T-helper 2 cell treated with Interferon-gamma antibody and Interleukin-4, amounts not matched to agents 5 μg/mL and 100 μg/mL, for 36 hours (primary cell): Measurements from ENCODE around the gene TLE1.

Experiments
- DNase-seq: peaks from one replicate; pipeline ENCODE4 v3.0.0; 2021; ENCODE audit warnings: low spot score
- H3K27ac Mint-ChIP-seq: one replicate; pipeline ENCODE4 v1.8.0; 2021; ENCODE audit warnings: mild to moderate bottlenecking, mixed read lengths
- H3K27me3 Mint-ChIP-seq: one replicate; pipeline ENCODE4 v1.8.0; 2021; ENCODE audit warnings: low read depth, mixed read lengths
- H3K36me3 Mint-ChIP-seq: one replicate; pipeline ENCODE4 v1.8.0; 2021; ENCODE audit warnings: low read depth, mixed read lengths
- H3K4me1 Mint-ChIP-seq: one replicate; pipeline ENCODE4 v1.8.0; 2021; ENCODE audit warnings: low read depth, mixed read lengths
- H3K4me3 Mint-ChIP-seq: one replicate; pipeline ENCODE4 v1.8.0; 2022; ENCODE audit warnings: mild to moderate bottlenecking, moderate library complexity, mixed read lengths
- H3K9me3 Mint-ChIP-seq: one replicate; pipeline ENCODE4 v1.8.0; 2021; ENCODE audit warnings: mixed read lengths

TLE1 gene

GRCh38 chr9:81631218-81631745 is 58.1 kb downstream of the TLE1 start:
- no peak for DNase-seq
- H3K27ac Mint-ChIP-seq, result no peak overlapping the region
- no peak overlapping the region for H3K4me3 Mint-ChIP-seq
- no peaks in the 10 kb centered on the region for H3K9me3 Mint-ChIP-seq
- no peaks in the 10 kb centered on the region for H3K36me3 Mint-ChIP-seq
- no peaks in the 10 kb centered on the region for H3K4me1 Mint-ChIP-seq
- no peaks in the 10 kb centered on the region for H3K27me3 Mint-ChIP-seq

- no peaks in the 10 kb centered on the region for H3K27me3 Mint-ChIP-seq
- H3K4me1 Mint-ChIP-seq, result no peaks in the 10 kb centered on the region
- H3K4me3 Mint-ChIP-seq, result no peak overlapping the region
- H3K9me3 Mint-ChIP-seq, result no peaks in the 10 kb centered on the region
- no peak for DNase-seq
- no peaks in the 10 kb centered on the region for H3K36me3 Mint-ChIP-seq
- H3K27ac Mint-ChIP-seq, result no peak overlapping the region
Measured at GRCh38 chr9:81629440-81629839, 59.9 kb downstream of the TLE1 start.

GRCh38 chr9:81628897-81629296 is 60.5 kb downstream of the TLE1 start:
- no peaks in the 10 kb centered on the region for H3K4me1 Mint-ChIP-seq
- H3K9me3 Mint-ChIP-seq, result no peaks in the 10 kb centered on the region
- DNase-seq, result no peak
- no peak overlapping the region for H3K4me3 Mint-ChIP-seq
- H3K27me3 Mint-ChIP-seq, result no peaks in the 10 kb centered on the region
- H3K36me3 Mint-ChIP-seq, result no peaks in the 10 kb centered on the region
- no peak overlapping the region for H3K27ac Mint-ChIP-seq

GRCh38 chr9:81627481-81627880 is 61.9 kb downstream of the TLE1 start:
- no peak overlapping the region for H3K4me3 Mint-ChIP-seq
- H3K36me3 Mint-ChIP-seq, result no peaks in the 10 kb centered on the region
- DNase-seq, result no peak
- no peaks in the 10 kb centered on the region for H3K9me3 Mint-ChIP-seq
- no peaks in the 10 kb centered on the region for H3K27me3 Mint-ChIP-seq
- no peak overlapping the region for H3K27ac Mint-ChIP-seq
- H3K4me1 Mint-ChIP-seq, result no peaks in the 10 kb centered on the region

- DNase-seq, result no peak
- Mint-ChIP-seq H3K9me3 (no peaks in the 10 kb centered on the region), H3K27ac (no peak overlapping the region), H3K4me3 (no peak overlapping the region), H3K27me3 (no peaks in the 10 kb centered on the region), H3K36me3 (no peaks in the 10 kb centered on the region), H3K4me1 (no peaks in the 10 kb centered on the region)
Measured at GRCh38 chr9:81626511-81626910, 62.8 kb downstream of the TLE1 start.

GRCh38 chr9:81625969-81626368 is 63.4 kb downstream of the TLE1 start:
- H3K27me3 Mint-ChIP-seq, result no peaks in the 10 kb centered on the region
- H3K27ac Mint-ChIP-seq, result no peak overlapping the region
- no peaks in the 10 kb centered on the region for H3K4me1 Mint-ChIP-seq
- no peaks in the 10 kb centered on the region for H3K36me3 Mint-ChIP-seq
- DNase-seq, result no peak
- no peak overlapping the region for H3K4me3 Mint-ChIP-seq
- no peaks in the 10 kb centered on the region for H3K9me3 Mint-ChIP-seq

- Mint-ChIP-seq H3K4me1 (peaks cover 9% of the 10 kb centered on the region), H3K9me3 (no peaks in the 10 kb centered on the region), H3K4me3 (no peak overlapping the region), H3K27me3 (no peaks in the 10 kb centered on the region), H3K27ac (no peak overlapping the region), H3K36me3 (no peaks in the 10 kb centered on the region)
- DNase-seq, result no peak
Measured at GRCh38 chr9:81623778-81624177, 65.6 kb downstream of the TLE1 start.

GRCh38 chr9:81622471-81623255 is 66.7 kb downstream of the TLE1 start:
- no peak for DNase-seq
- Mint-ChIP-seq H3K4me3 (no peak overlapping the region), H3K27ac (no peak overlapping the region), H3K27me3 (no peaks in the 10 kb centered on the region), H3K36me3 (no peaks in the 10 kb centered on the region), H3K4me1 (peaks cover 9% of the 10 kb centered on the region), H3K9me3 (no peaks in the 10 kb centered on the region)

GRCh38 chr9:81621785-81622259 is 67.5 kb downstream of the TLE1 start:
- no peaks in the 10 kb centered on the region for H3K9me3 Mint-ChIP-seq
- DNase-seq, result no peak
- H3K4me3 Mint-ChIP-seq, result no peak overlapping the region
- H3K27ac Mint-ChIP-seq, result no peak overlapping the region
- peaks cover 9% of the 10 kb centered on the region for H3K4me1 Mint-ChIP-seq
- H3K27me3 Mint-ChIP-seq, result no peaks in the 10 kb centered on the region
- no peaks in the 10 kb centered on the region for H3K36me3 Mint-ChIP-seq

- no peaks in the 10 kb centered on the region for H3K9me3 Mint-ChIP-seq
- H3K27ac Mint-ChIP-seq, result no peak overlapping the region
- peaks cover 9% of the 10 kb centered on the region for H3K4me1 Mint-ChIP-seq
- no peak for DNase-seq
- H3K4me3 Mint-ChIP-seq, result no peak overlapping the region
- H3K36me3 Mint-ChIP-seq, result no peaks in the 10 kb centered on the region
- H3K27me3 Mint-ChIP-seq, result no peaks in the 10 kb centered on the region
Measured at GRCh38 chr9:81621118-81621517, 68.2 kb downstream of the TLE1 start.

GRCh38 chr9:81620002-81620390 is 69.4 kb downstream of the TLE1 start:
- Mint-ChIP-seq H3K4me1 (peaks cover 9% of the 10 kb centered on the region), H3K27ac (no peak overlapping the region), H3K9me3 (no peaks in the 10 kb centered on the region), H3K4me3 (no peak overlapping the region), H3K27me3 (no peaks in the 10 kb centered on the region), H3K36me3 (no peaks in the 10 kb centered on the region)
- DNase-seq, result no peak

GRCh38 chr9:81619353-81620001 is 69.9 kb downstream of the TLE1 start:
- Mint-ChIP-seq H3K27me3 (no peaks in the 10 kb centered on the region), H3K36me3 (no peaks in the 10 kb centered on the region), H3K4me1 (peaks cover 9% of the 10 kb centered on the region), H3K4me3 (no peak overlapping the region), H3K9me3 (no peaks in the 10 kb centered on the region), H3K27ac (no peak overlapping the region)
- no peak for DNase-seq

GRCh38 chr9:81618923-81619322 is 70.4 kb downstream of the TLE1 start:
- Mint-ChIP-seq H3K4me3 (no peak overlapping the region), H3K27ac (no peak overlapping the region), H3K36me3 (no peaks in the 10 kb centered on the region), H3K27me3 (no peaks in the 10 kb centered on the region), H3K4me1 (peaks cover 9% of the 10 kb centered on the region), H3K9me3 (no peaks in the 10 kb centered on the region)
- no peak for DNase-seq

GRCh38 chr9:81616141-81616540 is 73.2 kb downstream of the TLE1 start:
- Mint-ChIP-seq H3K27ac (no peak overlapping the region), H3K36me3 (no peaks in the 10 kb centered on the region), H3K27me3 (no peaks in the 10 kb centered on the region), H3K4me1 (peaks cover 9% of the 10 kb centered on the region), H3K9me3 (no peaks in the 10 kb centered on the region), H3K4me3 (no peak overlapping the region)
- no peak for DNase-seq
